GM18951 (cell line): ENCODE results near the gene CD44.

Experiments
- POLR2A ChIP-seq: IDR thresholded peaks from 4 replicates; pipeline ENCODE4 v1.6.1; 2011; ENCODE audit warnings: mild to moderate bottlenecking; ENCODE audit not compliant: insufficient read length, insufficient read depth; ENCODE audit errors: extremely low read depth
- in situ Hi-C: fragments of 300-500 bp; cut with MboI; formaldehyde crosslinking; loops from one replicate; pipeline ENCODE4 v1.12.0; 2022; ENCODE audit warnings: low sequenced_read_pairs, mixed read lengths, inconsistent platforms; ENCODE audit not compliant: unreplicated experiment

CD44 gene

GRCh38 chr11:35116762-35117640, 22.0 kb upstream of the CD44 start:
- in situ Hi-C loops, result no loop called here
- TF ChIP-seq POLR2A, result no peak

GRCh38 chr11:35118906-35119305, 20.1 kb upstream of the CD44 start:
- TF ChIP-seq POLR2A, result no peak
- in situ Hi-C loops, result no loop called here

GRCh38 chr11:35121326-35121865, 17.6 kb upstream of the CD44 start:
- TF ChIP-seq POLR2A, result no peak
- in situ Hi-C loops, result no loop called here

GRCh38 chr11:35122308-35122707, 16.7 kb upstream of the CD44 start:
- no peak for TF ChIP-seq POLR2A
- in situ Hi-C loops, result no loop called here

GRCh38 chr11:35126000-35126878, 12.7 kb upstream of the CD44 start:
- in situ Hi-C loops, result no loop called here
- peak; percentile 2 for TF ChIP-seq POLR2A

- in situ Hi-C loops, result no loop called here
- no peak for TF ChIP-seq POLR2A
Observed at GRCh38 chr11:35126879-35127581, 11.9 kb upstream of the CD44 start.

GRCh38 chr11:35127619-35128018, 11.4 kb upstream of the CD44 start:
- in situ Hi-C loops, result no loop called here
- no peak for TF ChIP-seq POLR2A

GRCh38 chr11:35131094-35131493, 7.9 kb upstream of the CD44 start:
- no peak for TF ChIP-seq POLR2A
- in situ Hi-C loops, result no loop called here

- in situ Hi-C loops, result no loop called here
- TF ChIP-seq POLR2A, result no peak
Observed at GRCh38 chr11:35131886-35132285, 7.1 kb upstream of the CD44 start.

GRCh38 chr11:35133656-35134055, 5.3 kb upstream of the CD44 start:
- in situ Hi-C loops, result no loop called here

GRCh38 chr11:35134403-35135148, 4.4 kb upstream of the CD44 start:
- in situ Hi-C loops, result no loop called here
- no peak for TF ChIP-seq POLR2A

More at GRCh38 chr11:35133656-35134055, 5.3 kb upstream of the CD44 start:
- TF ChIP-seq POLR2A, result no peak

GRCh38 chr11:35135222-35135621, 3.7 kb upstream of the CD44 start:
- in situ Hi-C loops, result no loop called here
- TF ChIP-seq POLR2A, result no peak
